Stimulated activated CD8-positive, alpha-beta memory T cell treated with anti-CD3 and anti-CD28 coated beads, Interleukin-7, amount 100 ng/mL, for 1 hour (primary cell): ENCODE results near the gene CCDC158.
"Not testable (repeated sequence)": the region's sequence is repeated elsewhere in the genome, so short reads cannot be mapped to it uniquely, and the experiment has no call there.

Source experiments
- DNase-seq, 2 donors: peaks; one replicate each; pipeline ENCODE4 v3.0.0-alpha.2; 2020; ENCODE audit warnings: low read depth in 2 of 2

The CCDC158 gene

DNA sequence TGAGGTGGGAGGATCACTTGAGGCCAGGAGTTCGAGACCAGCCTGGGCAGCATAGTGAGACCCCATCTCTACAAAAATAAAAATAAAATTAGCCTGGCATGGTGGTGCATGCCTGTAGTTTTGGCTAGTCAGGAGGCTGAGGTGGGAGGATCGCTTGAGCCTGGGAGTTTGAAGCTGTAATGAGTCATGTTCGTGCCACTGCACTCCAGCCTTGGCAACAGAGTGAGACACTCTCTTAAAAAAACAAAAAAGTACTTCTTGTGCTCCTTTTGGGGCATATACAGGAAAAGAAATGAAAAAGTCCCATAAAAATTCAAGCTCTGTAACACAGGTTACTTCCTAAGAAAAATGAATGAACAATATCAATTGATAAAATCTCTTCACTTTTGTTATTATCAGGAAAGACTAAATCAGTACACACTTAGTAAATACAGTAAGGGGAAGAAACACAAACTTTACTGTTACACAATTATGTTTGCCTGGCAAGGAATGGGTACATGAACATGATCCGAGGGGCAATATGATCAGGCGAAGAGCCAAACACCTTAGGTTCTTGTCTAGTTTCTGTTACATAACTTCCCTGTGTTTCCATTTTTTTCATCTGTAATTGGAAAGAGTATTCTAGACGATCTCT lies 46.9 kb downstream of the CCDC158 start:
- no peak for DNase-seq

DNA sequence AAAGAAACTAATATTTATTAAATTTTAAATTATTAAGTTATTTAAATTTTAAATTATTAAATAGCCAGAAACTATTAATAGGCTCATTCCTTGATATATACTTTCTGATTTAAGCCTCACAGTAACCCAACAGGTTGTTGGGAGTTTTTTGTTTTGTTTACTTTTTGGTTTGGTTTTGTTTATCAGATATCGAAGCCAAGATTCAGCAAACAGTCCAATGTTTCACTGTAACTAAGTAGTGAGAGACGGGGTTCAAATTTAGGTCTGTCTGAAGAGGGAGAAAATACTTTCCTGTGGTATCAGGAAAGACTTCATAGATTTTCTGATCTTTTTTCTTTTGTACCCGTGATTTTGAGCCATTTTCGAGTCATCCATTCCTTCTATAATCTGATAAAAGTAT lies 54.2 kb downstream of the CCDC158 start:
- no peak for DNase-seq

DNA sequence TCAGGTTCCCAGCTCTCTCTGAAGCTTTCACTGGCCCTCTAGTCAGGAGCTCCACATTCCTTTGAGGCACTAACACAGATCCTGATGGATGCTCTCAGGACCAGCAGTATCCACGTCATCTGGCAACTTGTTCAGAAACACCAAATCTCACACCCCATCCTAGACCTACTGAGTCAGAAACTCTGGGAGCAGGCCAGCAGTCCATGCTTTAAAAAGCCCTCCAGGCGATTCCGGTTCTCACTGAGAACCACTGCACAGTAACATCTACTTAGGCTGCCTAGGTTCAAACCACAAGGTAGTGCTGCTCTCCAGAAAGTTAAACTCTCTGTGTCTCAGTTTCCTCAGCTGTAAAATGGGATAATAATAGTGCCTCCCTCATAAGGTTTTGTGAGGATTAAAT lies 55.3 kb downstream of the CCDC158 start:
- no peak for DNase-seq

DNA sequence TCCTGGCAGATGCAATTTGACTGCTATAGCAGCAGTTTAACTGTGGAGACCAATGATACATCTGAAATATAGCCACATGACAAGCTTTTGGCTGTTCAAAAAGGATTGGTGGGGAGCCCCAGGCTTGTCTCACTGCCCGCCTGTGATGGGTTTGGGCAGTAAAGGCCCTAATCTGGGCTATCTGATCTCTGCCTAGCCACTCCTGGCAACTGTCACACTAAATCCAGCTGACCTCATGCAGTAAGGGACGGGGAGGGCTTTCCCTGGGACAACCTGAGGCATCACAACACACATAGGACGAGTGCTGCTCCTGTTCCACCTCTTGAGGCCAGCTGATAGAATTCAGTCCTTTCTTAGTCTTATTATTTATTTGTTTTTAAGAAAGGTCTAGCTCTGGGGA lies 56.2 kb downstream of the CCDC158 start:
- no peak for DNase-seq

DNA sequence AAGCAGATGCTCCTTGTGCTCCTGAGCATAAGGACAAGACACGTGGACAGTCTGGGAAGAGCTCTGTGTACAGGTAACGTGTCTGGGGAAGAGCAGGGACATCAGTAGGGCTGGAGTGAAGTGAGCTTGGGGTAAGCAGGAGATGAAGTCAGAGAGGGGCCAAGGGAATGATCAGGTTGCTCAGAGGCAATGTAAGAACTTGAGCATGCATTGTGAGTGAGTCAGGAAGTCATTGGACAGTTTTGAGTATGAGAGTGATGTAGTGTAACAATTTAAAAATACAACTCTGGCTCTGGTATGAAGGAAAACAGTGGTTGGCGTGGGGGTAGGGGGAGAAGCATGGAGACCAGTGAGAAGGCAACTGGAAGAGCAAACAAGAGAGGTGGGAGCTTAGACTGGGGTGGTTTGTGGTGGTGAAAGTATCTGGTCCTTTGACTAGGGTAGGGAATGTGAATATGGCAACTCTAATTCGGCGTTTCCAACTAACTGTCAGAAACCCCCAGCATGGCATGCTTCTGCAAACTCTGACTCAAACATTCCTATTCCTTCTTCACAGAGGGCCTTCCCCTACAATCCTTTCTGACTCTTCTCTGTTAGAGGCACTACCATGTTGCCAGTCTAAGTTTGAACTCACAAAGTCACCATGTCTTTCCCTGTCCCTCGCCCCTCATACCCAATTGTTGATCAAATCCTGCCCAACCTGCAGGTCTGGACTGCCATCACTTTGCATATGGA lies 57.2 kb downstream of the CCDC158 start:
- no peak for DNase-seq

DNA sequence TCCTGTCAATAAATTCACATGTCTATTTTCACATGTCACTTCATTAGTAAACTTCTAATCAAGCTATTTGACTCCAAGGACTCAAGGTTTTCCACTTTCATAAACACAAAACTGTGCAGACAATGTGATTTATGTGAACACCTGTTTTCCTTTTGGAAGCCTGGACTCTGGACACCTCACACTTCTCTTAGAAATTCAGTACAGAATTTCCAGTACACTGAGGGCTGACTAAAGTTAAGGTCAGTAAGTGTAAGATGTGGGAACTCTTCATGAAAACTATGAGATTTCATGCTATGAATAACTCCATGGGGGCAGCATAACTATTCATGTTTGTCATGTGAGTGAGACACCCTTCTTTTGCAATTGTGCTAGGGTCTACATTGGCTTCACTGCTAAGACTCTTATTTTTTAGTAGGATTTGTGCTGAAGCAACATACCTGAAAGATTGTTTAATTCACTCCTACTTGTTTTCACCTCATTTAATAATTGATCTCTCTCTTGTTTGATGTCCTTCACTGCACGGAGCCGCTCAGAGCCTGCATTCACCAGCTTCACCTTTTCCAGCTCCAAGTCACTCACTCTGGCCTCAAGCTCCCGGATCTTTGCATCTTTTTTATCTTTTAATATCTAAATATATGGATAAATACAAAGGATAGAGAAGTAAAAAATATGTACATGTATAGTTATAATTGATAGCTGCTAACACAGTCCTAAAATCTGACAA lies 59.1 kb downstream of the CCDC158 start:
- DNase-seq, result no peak

DNA sequence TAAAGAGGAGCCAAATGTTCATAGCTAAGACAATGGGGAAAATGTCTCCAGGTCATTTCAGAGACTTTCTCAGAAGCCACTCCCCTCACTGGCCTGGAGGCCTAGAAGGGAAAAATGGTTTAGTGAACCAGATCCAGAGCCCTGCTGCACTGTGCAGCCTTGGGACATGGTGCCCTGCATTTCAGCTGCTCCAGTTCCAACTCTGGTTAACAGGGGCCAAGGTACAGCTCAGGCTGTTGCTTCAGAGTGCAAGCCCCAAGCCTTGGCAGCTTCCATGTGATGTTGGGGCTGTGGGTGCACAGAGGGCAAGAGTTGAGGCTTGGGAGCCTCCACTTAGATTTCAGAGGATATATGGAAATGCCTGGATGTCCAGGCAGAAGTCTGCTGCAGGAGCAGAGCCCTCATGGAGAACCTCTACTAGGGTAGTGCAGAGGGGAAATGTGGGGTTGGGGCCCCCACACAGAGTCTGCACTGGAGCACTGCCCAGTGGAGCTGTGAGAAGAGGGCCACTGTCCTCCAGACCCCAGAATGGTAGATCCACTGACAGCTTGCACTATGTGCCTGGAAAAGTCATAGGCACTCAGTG lies 61.0 kb downstream of the CCDC158 start:
- DNase-seq, result not testable (repeated sequence)

DNA sequence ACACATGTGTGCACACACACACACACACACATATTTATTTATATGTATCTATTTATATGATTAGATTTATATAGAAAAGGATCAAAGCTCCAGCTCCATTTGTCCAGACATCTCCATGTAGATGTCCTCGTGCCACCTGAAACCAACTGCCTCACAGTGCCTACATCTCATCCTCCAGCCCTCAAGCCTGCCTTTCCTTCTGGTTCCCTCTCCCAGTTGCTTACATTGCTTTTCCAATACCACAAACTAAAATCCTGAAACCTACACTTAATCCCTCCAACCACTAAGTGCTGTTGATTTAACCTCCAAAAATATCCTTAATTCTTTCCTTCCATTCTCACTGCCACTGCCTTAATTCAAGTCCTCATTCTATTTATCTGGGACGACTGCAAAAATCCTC lies 63.0 kb downstream of the CCDC158 start:
- no peak for DNase-seq

DNA sequence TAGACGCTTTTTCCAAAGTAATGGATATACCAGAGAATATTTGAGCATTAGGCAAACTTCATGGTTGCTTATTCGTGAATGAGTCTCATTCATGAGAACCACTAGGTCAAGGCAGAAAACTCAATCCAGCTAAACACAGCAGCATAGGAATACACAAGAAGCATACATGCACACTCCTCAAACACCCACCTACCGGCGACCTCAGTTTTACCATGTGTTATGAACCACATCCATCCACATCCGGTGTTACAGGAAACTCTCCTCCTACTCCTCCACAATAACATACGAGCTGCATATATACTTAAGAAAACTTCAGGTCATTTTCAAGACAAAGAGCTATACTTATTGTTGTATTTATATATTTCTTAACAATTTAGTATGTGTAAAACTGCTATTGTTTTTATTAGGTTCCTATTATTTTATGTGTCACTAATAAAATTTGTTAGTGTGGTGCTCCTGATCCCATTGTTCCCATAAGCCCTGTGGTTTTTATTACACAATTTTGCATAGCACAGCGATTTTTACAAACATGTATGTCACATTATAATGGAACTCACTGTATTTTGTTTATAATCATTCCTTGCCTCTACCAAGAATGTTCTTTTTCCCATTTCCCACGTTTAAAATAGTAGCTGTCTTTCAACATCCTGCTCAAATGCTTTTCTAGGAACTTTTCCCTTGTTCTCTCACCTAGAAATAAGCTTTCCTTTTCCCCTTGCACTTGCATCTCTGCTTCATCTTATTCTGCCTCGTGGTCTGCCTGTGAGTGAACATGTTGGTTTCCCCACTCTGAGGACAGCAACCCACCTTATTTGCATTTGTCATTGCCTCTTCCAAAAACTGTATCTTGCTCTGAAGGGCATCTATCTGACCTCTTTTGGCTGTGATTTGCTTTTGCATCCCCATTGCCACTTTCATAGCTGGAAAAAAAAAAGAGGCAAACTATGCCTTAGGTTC lies 66.1 kb downstream of the CCDC158 start:
- no peak for DNase-seq

DNA sequence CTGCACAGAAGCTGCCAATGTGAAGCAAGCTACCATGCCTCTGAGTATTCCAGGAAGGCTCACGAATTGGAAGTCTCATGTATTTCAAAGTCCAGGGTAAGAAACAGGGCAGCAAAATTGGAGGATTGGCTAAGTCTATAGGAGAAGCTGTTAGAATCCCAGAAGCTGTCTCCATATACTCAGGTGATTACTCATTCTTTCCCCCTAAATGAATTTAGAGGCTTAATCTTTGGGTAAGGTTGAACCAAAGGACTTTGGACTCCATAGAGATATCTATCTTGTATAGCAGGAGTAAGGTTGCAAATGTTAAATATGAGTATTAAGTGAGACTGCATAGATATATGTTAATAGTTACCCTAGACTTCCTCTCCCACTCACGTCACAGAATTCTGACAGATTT lies 78.1 kb downstream of the CCDC158 start:
- DNase-seq, result no peak

DNA sequence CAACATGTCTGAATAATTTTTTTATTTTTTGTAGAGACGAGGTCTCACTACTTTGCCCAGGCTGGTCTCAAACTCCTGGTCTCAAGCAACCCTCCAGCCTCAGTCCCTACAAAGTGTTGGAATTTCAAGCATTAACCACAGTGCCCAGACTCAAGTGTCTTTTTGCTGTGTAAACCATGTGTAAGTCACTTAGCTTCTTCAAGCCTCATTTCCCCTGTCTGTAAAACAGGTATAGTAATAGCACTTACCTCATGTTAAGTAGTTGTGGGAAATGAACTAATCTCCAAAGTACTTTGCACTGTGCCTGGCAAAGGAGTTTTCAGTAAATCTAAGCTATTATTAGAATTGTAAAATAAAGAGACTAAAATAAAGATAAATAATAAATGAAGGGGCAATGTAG lies 78.8 kb downstream of the CCDC158 start:
- no peak for DNase-seq

DNA sequence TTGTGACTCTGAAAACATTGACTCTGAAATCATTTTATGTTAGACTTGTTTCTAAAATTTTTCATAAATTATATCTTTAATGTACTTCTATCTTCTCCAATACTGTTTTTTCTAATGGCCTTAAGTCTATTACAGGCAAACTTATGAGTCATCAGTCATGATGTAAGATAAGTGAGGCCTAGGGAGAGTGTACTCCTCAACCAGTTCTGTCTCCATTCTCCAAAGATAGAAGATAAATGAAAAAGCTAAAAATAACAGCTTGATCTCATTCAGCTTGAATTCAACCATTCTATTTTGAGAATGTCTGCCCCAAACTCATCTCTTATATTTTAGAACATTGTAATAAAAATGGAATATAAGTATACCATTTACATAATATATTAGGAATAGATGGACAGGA lies 79.9 kb downstream of the CCDC158 start:
- DNase-seq, result no peak

DNA sequence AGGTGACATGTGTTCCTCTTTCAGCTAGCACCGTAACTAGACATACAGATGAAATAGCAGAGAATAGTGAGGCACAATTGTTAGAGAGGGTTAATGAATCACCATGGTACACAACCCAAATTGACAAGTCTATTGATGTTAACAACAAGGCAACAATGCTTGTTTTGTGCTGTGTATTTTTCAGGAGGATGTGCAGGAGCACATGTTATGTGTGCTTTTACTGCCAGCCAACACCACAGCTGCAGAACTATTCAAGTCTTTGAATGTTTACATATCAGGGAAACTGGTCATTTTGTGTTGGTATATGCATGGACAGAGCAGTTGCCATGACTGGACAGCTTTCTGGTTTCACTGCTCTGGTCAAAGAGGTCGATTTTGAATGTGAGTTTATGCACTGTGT lies 81.6 kb downstream of the CCDC158 start:
- DNase-seq, result no peak

DNA sequence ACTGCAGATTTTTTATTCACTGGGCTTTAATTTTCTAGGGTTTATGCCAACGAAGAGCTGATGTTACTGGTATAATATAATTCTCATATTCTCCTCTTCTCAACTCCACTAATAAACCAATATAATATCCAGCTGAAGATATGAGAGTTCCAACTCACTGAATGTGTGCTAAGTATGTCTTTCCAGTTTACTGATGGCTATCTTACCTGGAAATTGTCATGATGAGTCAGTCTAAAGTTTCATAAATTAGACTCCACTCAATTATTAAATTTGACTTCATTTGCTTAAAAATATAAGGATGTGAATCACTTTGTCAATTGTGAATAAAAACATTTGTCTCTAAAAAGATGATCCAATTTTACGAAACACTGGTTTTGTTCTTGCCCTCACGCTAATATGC lies 86.1 kb downstream of the CCDC158 start:
- no peak for DNase-seq

DNA sequence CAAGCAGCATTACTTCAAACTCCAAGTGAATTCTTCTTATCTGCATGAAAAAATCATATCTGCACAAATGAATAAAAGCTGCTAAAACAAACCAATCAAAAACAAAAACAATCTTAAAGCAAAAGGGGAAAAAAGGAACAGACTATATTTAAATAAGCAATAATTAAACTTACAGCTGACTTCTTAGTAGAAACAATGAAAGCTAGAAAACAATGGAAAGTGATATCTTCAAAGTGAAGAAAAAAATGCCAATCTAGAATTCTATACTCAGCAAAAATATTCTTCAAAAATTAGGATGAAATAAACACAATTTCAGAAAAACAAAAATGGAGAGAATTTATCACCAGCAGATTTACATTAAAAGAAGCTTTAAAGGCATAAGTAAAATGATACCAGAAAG lies 94.4 kb downstream of the CCDC158 start:
- DNase-seq, result no peak

DNA sequence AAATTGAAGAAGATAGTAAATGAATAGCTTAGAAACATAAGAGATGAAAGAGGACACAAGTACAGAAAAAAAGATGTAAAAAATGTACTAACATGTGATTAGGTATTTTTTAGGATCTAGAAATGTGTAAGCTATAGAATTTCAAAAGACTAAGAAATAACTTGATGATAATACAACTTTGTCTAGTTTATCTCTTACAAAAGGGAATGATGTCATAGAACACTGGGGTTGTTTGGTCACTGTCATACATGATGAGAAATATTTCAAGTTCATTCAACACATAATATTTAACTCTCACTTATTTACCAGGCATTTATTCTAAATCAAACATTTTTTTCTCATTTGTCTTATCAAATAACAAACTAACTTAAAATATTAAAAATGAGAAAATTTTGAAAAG lies 95.9 kb downstream of the CCDC158 start:
- DNase-seq, result no peak

DNA sequence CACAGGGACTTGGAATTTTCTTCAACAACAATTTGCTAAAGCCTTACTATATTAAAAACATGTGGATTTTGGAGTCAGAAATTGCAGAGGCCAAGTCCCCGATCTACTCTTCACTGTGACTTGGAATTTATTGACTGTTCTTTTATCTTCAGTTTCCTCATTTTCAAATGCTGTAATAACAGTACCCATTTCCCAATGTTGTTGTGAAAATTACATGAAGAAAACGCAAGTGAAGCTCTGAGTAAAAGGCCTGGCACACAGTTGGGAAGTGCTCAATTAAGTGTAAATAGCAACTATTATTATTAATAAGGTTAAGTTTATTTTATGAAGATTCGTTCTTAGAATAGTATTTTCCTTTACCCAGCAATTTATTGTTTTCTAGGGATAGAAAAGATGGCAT lies 98.7 kb downstream of the CCDC158 start:
- no peak for DNase-seq

DNA sequence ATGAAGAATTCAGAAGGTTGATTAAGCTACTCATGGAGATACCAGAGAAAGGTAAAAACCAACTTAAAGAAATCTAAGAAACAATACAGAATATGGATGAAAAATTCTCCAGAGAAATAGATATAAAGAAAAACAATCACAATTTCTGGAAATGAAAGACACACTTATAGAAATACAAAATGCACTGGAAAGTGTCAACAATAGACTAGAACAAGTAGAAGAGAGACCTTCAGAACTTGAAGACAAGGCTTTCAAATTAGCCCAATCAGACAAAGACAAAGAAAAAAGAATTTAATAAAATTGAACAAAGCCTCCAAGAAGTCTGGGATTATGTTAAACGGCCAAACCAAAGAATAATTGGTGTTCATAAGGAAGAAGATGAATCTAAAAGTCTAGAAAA lies 104.8 kb downstream of the CCDC158 start:
- no peak for DNase-seq

DNA sequence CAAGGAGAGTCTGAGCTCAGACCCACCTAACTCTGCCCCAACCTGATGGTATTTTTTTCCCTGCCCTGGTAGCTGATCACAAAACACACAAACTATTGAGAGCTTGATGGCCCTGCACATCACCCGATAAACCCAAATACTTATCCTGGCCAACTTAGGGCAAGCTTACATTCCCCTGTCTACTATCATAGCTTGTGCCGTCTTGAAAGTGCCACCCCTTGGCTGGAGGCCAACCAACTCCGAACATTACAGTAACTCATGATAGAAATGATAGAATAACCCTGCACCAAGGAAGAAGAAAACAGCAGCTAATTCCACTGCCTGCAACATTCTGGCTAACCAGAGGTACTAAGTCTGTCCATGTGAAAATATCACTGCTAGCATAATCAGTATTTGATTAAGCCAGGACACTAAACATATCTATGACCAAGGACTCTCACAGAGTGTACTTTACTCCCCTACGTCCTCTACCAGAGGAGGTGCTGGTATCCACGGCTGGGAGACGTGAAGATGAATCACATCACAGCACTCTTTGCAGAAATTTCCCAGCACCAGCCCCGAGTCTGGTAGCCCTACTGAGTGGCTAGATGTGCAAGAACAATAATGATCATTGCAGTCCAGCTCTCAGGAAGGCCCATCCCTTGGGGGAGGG lies 105.5 kb downstream of the CCDC158 start:
- DNase-seq, result no peak

DNA sequence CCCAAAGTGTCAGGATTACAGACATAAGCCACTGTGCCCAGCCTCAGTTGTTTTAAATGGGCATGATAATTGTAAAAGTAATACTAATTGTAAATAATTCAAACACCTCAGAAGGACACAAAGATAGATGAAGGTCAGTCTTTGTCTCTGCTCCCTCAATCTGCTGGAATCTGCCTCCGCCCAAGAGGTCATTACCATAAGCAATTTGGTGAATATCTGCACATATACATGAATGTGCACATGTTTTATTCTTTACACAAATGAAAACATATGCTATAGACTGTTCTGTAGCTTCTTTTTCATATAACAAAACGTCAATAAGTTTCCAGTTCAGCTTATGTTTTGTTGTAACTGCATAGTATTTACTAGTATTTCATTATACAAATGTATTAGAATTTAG lies 107.4 kb downstream of the CCDC158 start:
- no peak for DNase-seq

DNA sequence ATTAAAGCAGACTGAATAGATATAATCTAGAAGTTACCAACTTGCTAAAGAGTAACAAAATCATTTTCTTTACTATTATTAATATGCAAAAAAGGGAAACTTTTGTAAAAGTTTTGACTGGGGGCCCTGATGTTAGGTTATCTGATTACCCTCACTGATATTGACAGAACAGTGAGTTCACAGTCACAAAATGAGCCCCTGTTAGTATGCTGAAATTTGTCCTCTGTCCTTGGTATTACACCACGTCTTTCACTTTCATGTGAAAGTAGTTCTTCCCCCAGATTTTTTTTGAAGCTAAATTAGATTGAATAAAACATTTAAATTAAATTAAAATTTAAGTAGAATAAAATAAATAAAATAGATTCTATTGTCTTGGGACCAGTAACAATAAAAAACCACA lies 108.5 kb downstream of the CCDC158 start:
- DNase-seq, result no peak
